HG03460 (cell line): ENCODE data around the gene AQP12B.

Experiments used
- ATAC-seq: cut with Tn5 transposase; IDR thresholded peaks from one replicate; pipeline ENCODE4 v1.9.1; 2021; ENCODE audit not compliant: unreplicated experiment

The AQP12B gene

GRCh38 chr2:240637116-240637900, 45.4 kb downstream of the AQP12B start:
- no peak for ATAC-seq

- no peak for ATAC-seq
Measured at GRCh38 chr2:240636563-240637115, 46.0 kb downstream of the AQP12B start.

GRCh38 chr2:240635998-240636547, 46.6 kb downstream of the AQP12B start:
- ATAC-seq: no peak

GRCh38 chr2:240635121-240635997, 47.3 kb downstream of the AQP12B start:
- ATAC-seq: no peak

GRCh38 chr2:240632306-240632721, 50.4 kb downstream of the AQP12B start:
- ATAC-seq: no peak

- ATAC-seq: no peak
Measured at GRCh38 chr2:240631548-240632305, 51.0 kb downstream of the AQP12B start.

- ATAC-seq: no peak
Measured at GRCh38 chr2:240630771-240631547, 51.7 kb downstream of the AQP12B start.

- ATAC-seq: no peak
Measured at GRCh38 chr2:240629968-240630770, 52.5 kb downstream of the AQP12B start.

- ATAC-seq: no peak
Measured at GRCh38 chr2:240629619-240629967, 53.1 kb downstream of the AQP12B start.

- ATAC-seq: no peak
Measured at GRCh38 chr2:240628808-240629618, 53.7 kb downstream of the AQP12B start.

- ATAC-seq: no peak
Measured at GRCh38 chr2:240628507-240628807, 54.2 kb downstream of the AQP12B start.

GRCh38 chr2:240627736-240628506, 54.8 kb downstream of the AQP12B start:
- no peak for ATAC-seq

- ATAC-seq: no peak
Measured at GRCh38 chr2:240626531-240627300, 56.0 kb downstream of the AQP12B start.
